BLaER1 treated with 17β-estradiol and CSF1 and Interleukin-3, amounts not matched to agents 10 nM and 100 nM (cell line): ENCODE results near the gene PIM1.
"Not testable (repeated sequence)": the region's sequence is repeated elsewhere in the genome, so short reads cannot be mapped to it uniquely, and the experiment has no call there.

Experiments used
- H3K27ac ChIP-seq, 11 experiments: shearing (Covaris generic); formaldehyde crosslinking; 2 replicates each; pipeline ENCODE4 v1.8.1; 2022
- H3K27me3 ChIP-seq, 11 experiments: shearing (Covaris generic); formaldehyde crosslinking; 2 replicates each; pipeline ENCODE4 v1.8.1; 2022
- H3K36me3 ChIP-seq, 11 experiments: shearing (Covaris generic); formaldehyde crosslinking; 2 replicates each; pipeline ENCODE4 v1.8.1; 2022
- H3K4me1 ChIP-seq, 10 experiments: shearing (Covaris generic); formaldehyde crosslinking; 2 replicates each; pipeline ENCODE4 v1.8.1; 2022
- H3K4me2 ChIP-seq, 11 experiments: shearing (Covaris generic); formaldehyde crosslinking; 2 replicates each; pipeline ENCODE4 v1.8.1; 2022
- H3K4me3 ChIP-seq, 10 experiments: shearing (Covaris generic); formaldehyde crosslinking; 2 replicates each; pipeline ENCODE4 v1.8.1; 2022
- H3K9ac ChIP-seq, 11 experiments: shearing (Covaris generic); formaldehyde crosslinking; 2 replicates each; pipeline ENCODE4 v1.8.1; 2022
- H3K9me3 ChIP-seq, 11 experiments: shearing (Covaris generic); formaldehyde crosslinking; replicated peaks in 1 of 11; 2 replicates each; pipeline ENCODE4 v1.8.1; 2022
- H4K20me1 ChIP-seq, 11 experiments: shearing (Covaris generic); formaldehyde crosslinking; 2 replicates each; pipeline ENCODE4 v1.8.1; 2022
- Cebpa-rat ChIP-seq, 11 experiments: shearing (Covaris generic); IDR thresholded peaks; 2 replicates each; pipeline ENCODE4 v1.8.1; 2022

Gene PIM1

DNA sequence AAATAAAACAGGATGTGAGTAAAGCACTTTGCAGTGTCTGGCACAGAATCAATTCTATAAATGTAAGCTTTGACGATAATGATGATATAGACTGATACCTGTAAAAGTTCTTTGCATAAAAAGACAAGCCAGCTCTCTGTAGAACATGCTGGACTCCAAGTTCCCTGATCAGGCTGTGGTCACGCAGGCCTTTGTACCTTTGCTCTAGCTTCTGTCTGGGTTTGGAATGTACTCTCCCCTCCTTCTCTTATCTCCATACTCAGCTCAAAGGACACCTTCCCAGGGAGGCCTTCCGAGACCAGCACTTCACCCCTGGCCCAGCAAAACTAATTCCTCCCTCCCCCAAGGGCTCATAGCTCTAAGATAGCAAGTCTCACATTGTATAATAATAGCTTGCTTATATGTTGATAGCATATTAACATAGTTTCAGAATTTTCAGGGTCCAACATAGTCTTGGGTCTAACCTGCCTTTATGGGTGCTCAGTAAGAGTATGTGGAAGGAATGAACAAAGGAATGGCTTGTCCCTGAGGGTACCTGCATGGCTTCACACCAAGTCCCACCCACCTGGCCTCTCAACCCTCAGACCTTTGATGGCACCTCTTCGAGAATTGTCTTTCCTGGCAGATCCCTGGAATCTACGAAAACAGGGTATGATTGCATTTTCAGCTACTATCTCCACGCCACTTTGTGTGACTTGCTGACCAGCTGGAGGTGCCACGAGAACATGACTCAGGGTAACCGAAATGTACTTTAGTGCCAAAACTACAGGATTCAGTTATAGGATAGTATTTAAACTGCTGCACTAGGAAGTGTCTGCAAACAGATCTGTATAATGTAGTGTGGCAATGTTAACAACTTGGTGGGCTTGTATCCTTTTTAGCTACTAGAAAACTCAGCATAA lies 41.7 kb upstream of the PIM1 start:
- Histone ChIP-seq H3K4me2 (no peak overlapping the region; a peak in 1 of 22 replicates), H3K36me3 (no peaks in the 10 kb centered on the region), H4K20me1 (no peaks in the 10 kb centered on the region), H3K4me3 (no peak overlapping the region), H3K27ac (no peak overlapping the region), H3K27me3 (no peaks in the 10 kb centered on the region), H3K4me1 (peaks cover 0 to 29% (median 8%) of the 10 kb centered on the region in 10 experiments; a peak in 13 of 20 replicates), H3K9ac (no peak overlapping the region), H3K9me3 (no peaks in the 10 kb centered on the region)
- no peak for TF ChIP-seq Cebpa-rat (IDR thresholded peaks at IDR 0.05)

DNA sequence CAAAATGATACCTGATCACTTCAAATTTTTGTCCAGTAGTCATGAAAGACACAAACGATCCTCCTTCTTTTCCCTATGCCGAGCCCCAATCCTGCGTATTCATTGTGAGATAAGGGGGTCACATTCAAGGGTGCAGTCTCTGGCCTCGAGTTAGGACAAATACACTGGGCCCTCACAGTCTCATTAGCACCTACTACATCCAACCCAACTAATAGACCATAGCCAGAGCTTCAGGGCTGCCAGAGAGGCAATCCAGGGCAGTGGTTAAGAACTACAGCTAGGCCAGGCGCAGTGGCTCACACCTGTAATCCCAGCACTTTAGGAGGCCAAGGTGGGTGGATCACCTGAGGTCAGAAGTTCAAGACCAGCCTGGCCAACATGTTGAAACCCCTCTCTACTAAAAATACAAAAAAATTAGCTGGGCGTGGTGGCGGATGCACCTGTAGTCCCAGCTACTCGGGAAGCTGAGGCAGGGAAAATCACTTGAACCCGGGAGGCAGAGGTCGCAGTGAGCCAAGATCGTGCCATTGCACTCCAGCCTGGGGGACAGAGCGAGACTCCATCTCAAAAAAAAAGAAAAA lies 41.0 kb upstream of the PIM1 start:
- not testable (repeated sequence) for H3K9me3 ChIP-seq, H3K4me2 ChIP-seq

DNA sequence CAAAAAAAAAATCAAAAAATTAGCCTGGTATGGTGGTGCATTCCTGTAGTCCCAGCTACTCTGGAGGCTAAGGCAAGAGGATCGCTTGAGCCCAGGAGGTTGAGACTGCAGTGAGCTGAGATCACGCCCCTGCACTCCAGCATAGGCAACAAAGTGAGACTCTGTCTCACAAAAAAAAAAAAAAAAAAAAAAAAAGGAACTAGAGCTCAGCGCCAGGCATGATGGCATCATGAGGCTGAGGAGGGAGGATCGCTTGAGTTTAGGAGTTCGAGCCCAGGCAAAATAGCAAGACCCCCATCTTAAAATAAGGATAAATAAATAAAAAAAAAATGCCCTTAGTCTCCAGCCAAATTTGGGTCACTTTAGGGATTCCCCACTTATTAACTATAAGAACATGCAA lies 40.4 kb upstream of the PIM1 start:
- H3K4me3 ChIP-seq, result no peak overlapping the region
- H3K4me2 ChIP-seq, result 0 out of 22 replicates have a peak overlapping the region, but pooled peaks of 1 of the 11 experiments have one; percentile 25
- no peaks in the 10 kb centered on the region for H4K20me1 ChIP-seq
- no peak overlapping the region for H3K27ac ChIP-seq
- no peaks in the 10 kb centered on the region for H3K27me3 ChIP-seq
- H3K4me1 ChIP-seq, result peaks cover 0 to 40% (median 12%) of the 10 kb centered on the region in 10 experiments; a peak in 13 of 20 replicates
- no peak overlapping the region for H3K9ac ChIP-seq
- TF ChIP-seq Cebpa-rat (IDR thresholded peaks at IDR 0.05), result no peak
- no peaks in the 10 kb centered on the region for H3K36me3 ChIP-seq
- no peaks in the 10 kb centered on the region for H3K9me3 ChIP-seq

More for the DNA sequence above, 41.0 kb upstream of the PIM1 start:
- not testable (repeated sequence) for H3K36me3 ChIP-seq, H3K4me3 ChIP-seq, H4K20me1 ChIP-seq, H3K9ac ChIP-seq, H3K27ac ChIP-seq, H3K27me3 ChIP-seq
- peaks cover 0 to 34% (median 8%) of the 10 kb centered on the region in 10 experiments; a peak in 13 of 20 replicates for H3K4me1 ChIP-seq

DNA sequence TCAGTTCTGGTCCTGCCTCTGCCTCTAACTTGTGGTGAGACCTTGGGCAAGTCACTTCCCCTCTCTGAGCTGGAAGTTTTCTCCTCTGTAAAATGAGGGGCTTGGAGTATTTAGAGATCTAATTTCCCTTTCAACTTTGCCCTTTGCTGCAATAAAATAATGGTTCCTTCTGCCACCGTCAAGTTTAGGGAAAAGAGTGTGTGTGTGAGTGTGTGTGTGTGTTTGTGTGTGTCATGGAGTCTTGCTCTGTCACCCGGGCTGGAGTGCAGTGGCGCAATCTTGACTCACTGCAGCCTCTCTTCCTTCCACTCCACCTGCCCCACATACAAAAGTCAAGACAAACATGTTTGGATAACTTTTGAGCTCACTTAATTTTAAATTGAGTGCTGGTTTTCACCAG lies 39.2 kb upstream of the PIM1 start:
- H3K4me3 ChIP-seq, result no peak overlapping the region
- H3K9ac ChIP-seq, result no peak overlapping the region
- no peaks in the 10 kb centered on the region for H3K27me3 ChIP-seq
- no peak overlapping the region for H3K27ac ChIP-seq
- H3K4me1 ChIP-seq, result peaks cover 0 to 44% (median 16%) of the 10 kb centered on the region in 10 experiments; a peak in 13 of 20 replicates
- no peaks in the 10 kb centered on the region for H3K36me3 ChIP-seq
- H4K20me1 ChIP-seq, result no peaks in the 10 kb centered on the region
- H3K4me2 ChIP-seq, result peak overlapping the region in 7 of 11 experiments; percentile 16 to 58 (median 28); a peak in 9 of 22 replicates
- H3K9me3 ChIP-seq, result no peaks in the 10 kb centered on the region
- no peak for TF ChIP-seq Cebpa-rat (IDR thresholded peaks at IDR 0.05)

DNA sequence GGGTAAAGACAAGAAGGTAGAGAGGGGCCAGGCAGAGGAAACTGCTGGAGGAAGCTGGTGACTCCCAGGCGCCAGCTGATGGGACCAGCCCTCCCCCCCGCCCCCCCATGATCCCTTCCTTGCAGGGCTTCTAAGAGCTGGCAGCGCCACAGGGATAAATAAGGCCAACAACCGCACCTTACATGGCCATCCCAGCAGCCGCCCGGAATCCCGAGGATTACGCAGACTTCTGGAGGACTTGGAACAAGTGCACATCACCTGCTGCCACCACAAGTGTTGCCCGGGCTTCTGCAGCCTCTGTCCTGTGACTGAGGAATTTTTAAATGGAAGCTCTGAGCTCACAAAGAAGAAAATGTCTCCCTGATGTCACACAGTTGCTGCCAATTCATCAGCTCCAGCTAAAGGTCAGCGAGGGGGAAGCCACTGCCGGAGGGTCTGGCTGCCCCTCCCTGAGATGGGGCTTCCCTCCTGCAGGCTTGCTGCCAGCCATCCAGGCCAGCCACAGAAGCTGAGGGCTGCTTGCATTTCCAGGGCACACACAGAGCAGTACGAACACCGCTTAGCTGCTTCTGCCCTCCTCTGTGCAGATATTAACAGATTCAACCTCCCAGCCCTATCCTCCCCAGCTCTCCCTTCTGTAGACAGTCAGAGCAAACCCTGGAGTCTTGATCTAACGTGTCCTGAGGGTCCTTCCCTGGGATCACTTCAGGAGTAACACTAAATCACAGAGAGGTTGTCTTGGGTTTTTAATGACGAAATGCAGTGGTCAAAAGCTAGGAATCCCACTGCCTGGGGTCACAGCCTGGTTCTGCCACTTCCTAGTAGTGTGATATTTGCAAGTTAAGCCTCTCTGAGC lies 38.6 kb upstream of the PIM1 start:
- H3K9me3 ChIP-seq, result no peaks in the 10 kb centered on the region
- peak overlapping the region in 1 of 11 experiments; percentile 32; a peak in 2 of 22 replicates for H3K27ac ChIP-seq
- no peaks in the 10 kb centered on the region for H3K27me3 ChIP-seq
- 0 out of 22 replicates have a peak overlapping the region, but pooled peaks of 1 of the 11 experiments have one; percentile 16 for H3K9ac ChIP-seq
- peaks cover 0 to 44% (median 16%) of the 10 kb centered on the region in 10 experiments; a peak in 13 of 20 replicates for H3K4me1 ChIP-seq
- H3K4me2 ChIP-seq, result peak overlapping the region in 6 of 11 experiments; percentile 16 to 58 (median 34); a peak in 8 of 22 replicates
- no peaks in the 10 kb centered on the region for H4K20me1 ChIP-seq
- no peaks in the 10 kb centered on the region for H3K36me3 ChIP-seq
- no peak overlapping the region for H3K4me3 ChIP-seq
- no peak for TF ChIP-seq Cebpa-rat (IDR thresholded peaks at IDR 0.05)

DNA sequence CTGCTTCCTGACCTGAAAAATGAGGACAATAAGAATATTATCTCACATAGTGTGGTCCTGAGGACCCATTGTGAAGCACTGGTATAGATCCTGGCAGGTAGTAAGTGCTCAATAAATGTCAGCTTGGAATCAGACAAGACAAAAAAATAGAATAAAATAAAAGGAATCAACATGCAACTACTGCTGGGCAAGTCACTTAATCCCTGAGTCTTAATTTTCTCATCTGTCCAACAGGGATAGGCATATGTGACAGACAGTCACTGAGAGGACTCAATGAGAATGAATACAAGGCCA lies 38.0 kb upstream of the PIM1 start:
- Histone ChIP-seq H3K9ac (no peak overlapping the region), H3K9me3 (no peaks in the 10 kb centered on the region), H3K4me2 (peak overlapping the region in 1 of 11 experiments; percentile 30; a peak in 1 of 22 replicates), H3K27ac (peak overlapping the region in 1 of 11 experiments; percentile 32; a peak in 1 of 22 replicates), H3K27me3 (no peaks in the 10 kb centered on the region), H4K20me1 (no peaks in the 10 kb centered on the region), H3K4me1 (peaks cover 0 to 44% (median 16%) of the 10 kb centered on the region in 10 experiments; a peak in 13 of 20 replicates), H3K36me3 (no peaks in the 10 kb centered on the region), H3K4me3 (no peak overlapping the region)
- TF ChIP-seq Cebpa-rat (IDR thresholded peaks at IDR 0.05), result no peak

DNA sequence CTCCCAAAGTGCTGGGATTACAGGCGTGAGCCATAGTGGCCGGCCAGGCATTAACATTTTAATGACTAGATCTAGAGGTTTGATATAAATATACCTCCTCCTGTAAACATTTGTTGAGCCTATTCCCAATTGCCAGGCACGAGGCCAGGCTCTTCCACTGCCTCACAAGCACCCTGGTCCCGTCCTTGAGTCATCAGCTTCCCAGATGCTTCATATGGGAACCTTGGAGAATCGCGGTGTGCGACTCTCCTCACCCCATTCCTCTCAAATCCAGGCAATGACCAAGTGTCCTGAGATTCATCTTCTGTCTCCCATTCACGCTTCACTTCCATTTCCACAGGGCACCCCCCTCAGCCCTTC lies 35.9 kb upstream of the PIM1 start:
- peak overlapping the region in 2 of 11 experiments; percentile 4 to 32; a peak in 2 of 22 replicates for H3K27ac ChIP-seq
- H3K9me3 ChIP-seq, result no peaks in the 10 kb centered on the region
- H3K4me2 ChIP-seq, result peak overlapping the region in 1 of 11 experiments; percentile 24; a peak in 1 of 22 replicates

DNA sequence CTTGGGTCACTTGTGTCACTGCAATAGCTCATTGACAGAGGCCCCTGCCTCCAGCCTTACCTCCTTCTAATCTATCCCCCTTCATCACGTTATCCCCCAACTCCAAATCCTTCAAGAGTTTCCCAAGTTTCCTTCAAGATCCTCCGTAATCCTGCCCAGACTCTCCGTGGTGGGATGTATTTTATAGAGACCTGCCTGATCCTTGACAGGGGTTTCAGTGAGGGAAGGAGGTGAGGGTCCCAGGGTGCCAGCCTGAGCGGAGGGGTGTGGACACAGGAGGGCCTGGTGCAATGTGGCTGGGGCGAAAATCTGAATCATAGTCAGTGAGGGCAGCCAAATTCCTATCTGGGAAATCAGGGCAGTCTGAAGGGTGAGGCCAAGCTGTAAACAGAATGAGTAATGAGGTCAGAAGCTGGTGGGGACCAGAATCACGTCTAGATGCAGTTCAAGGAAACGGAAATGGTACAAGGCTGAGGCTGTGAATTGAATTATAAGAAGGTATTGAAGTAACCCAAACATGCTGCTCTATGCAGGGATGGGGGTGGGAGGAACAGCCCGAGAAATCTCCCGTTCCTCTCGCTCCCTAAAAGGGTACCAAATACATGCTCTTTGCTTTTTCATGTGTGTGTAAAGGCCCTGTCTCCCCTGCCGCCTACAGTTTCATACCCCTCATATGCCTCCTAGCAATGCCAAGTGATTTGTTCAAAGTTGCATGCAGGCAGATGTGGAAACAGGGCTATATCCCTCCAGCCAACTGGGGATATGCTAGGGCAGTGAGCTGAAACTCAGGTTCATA lies 35.4 kb upstream of the PIM1 start:
- peak overlapping the region in 2 of 11 experiments; percentile 4 to 32; a peak in 2 of 22 replicates for H3K27ac ChIP-seq
- no peaks in the 10 kb centered on the region for H3K27me3 ChIP-seq
- no peaks in the 10 kb centered on the region for H4K20me1 ChIP-seq
- no peak for TF ChIP-seq Cebpa-rat (IDR thresholded peaks at IDR 0.05)
- H3K36me3 ChIP-seq, result no peaks in the 10 kb centered on the region
- no peaks in the 10 kb centered on the region for H3K9me3 ChIP-seq
- peak overlapping the region in 4 of 11 experiments; percentile 6 to 28 (median 16); a peak in 3 of 22 replicates for H3K4me2 ChIP-seq
- no peak overlapping the region for H3K4me3 ChIP-seq
- H3K9ac ChIP-seq, result no peak overlapping the region; a peak in 1 of 22 replicates
- H3K4me1 ChIP-seq, result peaks cover 0 to 39% (median 14%) of the 10 kb centered on the region in 10 experiments; a peak in 13 of 20 replicates

More for the DNA sequence above, 35.9 kb upstream of the PIM1 start:
- TF ChIP-seq Cebpa-rat (IDR thresholded peaks at IDR 0.05), result no peak
- Histone ChIP-seq H3K27me3 (no peaks in the 10 kb centered on the region), H3K4me3 (no peak overlapping the region), H3K4me1 (peaks cover 0 to 41% (median 16%) of the 10 kb centered on the region in 10 experiments; a peak in 13 of 20 replicates), H3K36me3 (no peaks in the 10 kb centered on the region), H3K9ac (no peak overlapping the region), H4K20me1 (no peaks in the 10 kb centered on the region)
